HG02642 (cell line): ENCODE data around the gene SLCO4A1.

Experiments
- ATAC-seq: cut with Tn5 transposase; IDR thresholded peaks from one replicate; pipeline ENCODE4 v1.9.1; 2021; ENCODE audit warnings: mild to moderate bottlenecking; ENCODE audit not compliant: unreplicated experiment, poor library complexity

The SLCO4A1 gene

DNA sequence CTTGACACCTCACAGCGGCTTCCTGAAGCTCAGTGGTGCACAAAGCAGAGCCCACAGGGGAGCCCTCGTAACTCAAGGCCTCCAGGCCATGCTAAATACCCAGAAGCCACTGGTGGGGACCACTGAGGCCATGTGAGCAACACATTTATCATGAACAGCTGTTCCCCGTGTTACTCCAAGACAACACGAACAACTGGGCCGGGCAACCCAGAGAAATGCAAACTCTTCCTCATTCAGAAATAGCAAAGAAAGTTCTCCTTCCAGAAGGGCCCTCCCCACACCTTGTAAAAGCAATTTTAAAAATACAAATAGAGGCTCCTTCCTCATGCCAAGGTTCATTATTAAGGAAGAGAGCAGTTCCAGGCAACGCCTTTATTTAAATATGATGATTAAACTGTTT, 36.3 kb upstream of the SLCO4A1 start:
- ATAC-seq = no peak

DNA sequence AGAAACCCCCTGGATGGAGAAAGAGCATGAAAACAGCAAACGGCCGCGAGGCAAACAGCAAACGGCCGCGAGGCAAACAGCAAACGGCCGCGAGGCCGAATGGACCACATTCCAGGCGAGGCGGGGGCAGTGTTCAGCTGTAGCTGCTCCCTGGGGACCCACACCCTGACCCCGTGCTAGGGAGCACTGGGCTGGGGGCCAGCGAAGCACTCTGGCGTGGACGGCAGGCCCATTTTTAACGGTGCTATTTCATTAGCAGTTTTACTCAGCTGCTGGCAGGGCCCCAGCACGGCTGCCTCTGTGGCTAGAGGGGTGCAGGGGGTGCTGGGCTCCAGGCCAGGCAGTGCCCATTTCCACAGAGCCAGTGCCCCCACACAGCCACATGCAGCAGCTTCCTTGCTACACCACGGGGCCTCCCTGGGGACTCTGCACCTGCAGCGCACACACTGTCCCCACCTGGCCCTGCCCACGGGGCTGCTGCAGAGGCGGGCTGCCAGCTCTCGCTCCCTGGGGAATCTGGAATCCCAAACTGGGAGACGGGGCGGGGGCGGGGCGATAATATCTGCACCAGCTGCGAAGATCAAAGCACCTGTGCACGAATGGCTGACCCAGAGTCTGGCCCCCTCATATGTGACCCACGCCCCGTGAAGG, 35.6 kb upstream of the SLCO4A1 start:
- ATAC-seq = no peak

DNA sequence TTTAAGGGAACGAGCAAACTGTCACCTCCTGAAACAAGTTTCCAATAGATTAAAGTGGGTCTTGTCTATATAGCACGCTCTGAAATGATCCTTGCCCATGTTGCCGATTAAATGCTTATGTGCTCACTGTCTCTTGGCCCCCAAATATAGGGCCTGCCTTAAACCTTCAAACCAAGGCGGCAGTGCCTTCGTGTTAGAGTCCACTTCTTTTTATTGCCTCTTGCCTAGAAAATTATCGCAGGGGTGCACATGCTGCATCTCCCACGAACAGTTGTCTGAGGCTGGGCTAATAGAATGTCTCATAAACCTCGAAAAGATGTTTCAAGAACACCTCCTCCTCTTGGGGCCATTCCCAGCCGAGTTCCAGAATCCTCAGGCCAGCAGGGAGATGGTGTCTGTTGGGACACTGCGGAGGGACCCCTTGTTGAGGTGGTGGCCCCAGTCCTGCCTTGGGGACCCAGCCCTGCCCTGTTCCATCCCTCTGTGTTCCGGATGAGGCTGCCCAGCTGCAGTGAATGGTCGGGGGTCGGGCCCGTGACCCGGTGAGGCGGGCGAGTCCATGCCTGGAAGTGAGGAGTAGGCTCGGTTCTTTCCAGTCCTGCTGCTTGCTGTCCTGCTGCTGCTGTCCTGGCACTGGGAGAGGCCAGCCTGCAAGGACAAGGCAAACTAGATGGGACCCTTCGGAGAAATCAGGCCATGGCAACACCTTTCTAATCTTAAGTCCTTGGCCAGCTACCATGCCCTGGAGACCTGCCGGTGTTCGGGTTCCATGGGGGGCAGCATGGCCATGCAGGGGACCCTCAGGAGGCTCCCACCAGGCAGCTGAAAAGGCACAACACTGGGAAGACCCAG, 34.7 kb upstream of the SLCO4A1 start:
- ATAC-seq = no peak

DNA sequence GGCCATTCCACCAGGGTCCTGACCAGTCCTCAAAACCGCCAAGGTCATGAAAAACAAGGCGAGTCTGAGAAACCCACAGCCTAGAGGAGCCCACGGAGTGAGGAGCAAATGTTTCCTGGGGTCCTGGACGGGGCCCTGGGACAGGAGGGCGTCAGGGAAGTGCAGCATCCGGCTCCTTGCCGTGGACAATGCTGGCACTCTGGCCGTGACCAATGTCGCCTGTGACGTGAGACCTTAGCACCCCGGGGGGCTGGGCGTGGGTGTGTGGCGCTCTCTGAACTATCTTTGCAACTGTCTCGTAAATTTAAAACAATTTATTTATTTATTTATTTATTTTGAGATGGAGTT, 34.1 kb upstream of the SLCO4A1 start:
- ATAC-seq = no peak

DNA sequence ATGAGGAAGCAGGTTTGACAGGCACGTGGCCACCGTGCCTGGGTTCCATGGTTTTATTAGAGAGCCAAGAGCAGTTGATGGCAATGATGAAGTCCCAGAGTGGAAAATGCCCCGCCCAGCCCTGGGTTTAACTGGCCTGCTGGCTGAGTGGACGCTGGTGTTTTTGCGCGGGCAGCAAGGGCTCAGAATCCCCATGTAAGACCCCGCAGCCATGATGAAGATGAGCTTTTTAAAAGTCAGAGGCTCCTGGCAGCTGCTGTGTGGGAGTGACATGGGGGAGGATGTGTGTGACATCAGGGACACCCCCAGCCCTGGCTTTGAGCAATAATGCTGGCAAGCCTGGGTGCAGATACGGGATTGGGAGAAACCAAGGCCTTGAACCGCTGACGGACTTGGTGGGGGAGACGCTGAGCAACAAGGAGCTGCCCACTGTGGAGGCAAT, 33.0 kb upstream of the SLCO4A1 start:
- no peak for ATAC-seq

DNA sequence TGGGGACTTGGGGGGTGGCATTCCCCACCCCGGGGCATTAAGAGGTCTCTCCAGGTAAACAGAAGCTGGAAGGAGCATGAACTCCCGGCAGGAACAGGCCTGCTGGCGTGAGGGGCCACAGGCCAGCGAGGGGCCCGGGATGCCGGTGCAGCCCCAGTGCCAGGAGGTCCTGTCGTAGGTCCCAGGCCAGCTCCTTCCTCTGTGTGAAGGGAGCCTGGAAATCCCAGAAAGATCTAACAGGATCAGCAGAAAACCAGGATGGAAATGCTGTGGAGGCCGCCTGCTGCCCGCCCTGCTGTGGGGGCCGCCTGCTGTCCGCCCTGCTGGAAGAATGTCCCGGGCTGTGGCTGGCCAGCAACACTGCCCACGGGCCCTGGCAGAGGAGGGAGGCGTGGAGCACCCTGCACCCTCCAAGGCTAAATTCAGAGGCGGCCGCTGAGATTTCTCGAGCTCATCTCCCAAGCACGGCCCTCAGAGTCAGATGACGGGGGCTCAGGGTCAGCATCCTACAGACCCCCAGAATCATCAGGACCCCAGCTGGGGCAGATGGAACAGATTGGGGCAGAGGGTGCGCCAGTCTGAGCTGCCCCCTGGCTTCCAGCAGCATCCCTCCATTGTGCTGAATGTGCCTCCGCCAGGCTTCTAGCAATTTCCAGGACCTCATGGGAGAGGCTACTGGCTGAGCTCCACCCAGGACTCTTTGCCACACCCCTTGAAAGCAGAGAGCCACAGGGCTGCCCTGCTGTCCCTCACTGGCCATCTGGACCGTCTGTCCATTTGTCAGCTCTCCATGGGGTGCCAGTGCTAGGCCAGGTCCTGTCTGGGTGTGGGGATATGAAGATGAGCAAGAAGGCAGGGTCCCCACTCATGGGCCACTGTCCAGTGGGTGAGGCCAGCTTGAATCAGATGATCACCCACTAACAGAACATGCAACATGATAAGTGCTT, 32.2 kb upstream of the SLCO4A1 start:
- no peak for ATAC-seq

DNA sequence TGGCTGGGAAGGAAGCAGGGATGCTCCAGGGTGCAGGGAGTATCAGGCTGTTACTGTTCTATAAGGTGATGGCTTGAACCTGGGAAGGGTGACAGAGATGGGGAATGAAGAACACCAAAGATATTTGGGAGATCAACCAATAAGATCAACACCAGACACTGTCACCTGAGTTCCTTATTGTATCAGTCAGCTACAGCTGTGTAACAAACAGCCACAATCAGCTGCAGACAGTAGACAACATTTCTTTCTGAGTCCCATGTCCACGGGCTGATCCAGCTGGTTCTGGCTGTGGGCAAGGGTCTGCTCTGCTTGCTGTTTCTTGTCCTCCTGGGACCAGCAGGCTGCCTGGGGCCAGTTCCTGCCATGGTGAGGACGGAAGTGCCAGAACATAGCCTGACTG, 31.3 kb upstream of the SLCO4A1 start:
- no peak for ATAC-seq

DNA sequence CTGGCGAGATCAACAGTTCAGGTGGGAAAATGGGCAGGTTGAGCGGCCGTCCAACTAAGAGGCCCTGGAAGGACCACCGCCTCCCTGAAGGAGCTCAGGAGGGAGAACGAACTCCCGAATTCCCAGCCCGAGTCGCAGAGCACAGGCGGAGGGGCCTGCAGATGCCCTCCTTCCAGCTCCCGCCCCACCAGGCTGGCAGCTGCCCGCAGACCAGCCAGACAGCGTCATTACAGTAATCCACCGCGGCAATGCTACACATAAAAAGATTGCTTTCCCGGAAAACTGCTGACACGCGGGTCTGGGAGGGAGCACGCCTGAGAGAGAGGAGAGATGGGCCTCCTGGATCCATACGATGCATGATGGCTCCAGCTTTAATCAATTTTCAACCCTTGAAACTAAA, 30.5 kb upstream of the SLCO4A1 start:
- no peak for ATAC-seq

DNA sequence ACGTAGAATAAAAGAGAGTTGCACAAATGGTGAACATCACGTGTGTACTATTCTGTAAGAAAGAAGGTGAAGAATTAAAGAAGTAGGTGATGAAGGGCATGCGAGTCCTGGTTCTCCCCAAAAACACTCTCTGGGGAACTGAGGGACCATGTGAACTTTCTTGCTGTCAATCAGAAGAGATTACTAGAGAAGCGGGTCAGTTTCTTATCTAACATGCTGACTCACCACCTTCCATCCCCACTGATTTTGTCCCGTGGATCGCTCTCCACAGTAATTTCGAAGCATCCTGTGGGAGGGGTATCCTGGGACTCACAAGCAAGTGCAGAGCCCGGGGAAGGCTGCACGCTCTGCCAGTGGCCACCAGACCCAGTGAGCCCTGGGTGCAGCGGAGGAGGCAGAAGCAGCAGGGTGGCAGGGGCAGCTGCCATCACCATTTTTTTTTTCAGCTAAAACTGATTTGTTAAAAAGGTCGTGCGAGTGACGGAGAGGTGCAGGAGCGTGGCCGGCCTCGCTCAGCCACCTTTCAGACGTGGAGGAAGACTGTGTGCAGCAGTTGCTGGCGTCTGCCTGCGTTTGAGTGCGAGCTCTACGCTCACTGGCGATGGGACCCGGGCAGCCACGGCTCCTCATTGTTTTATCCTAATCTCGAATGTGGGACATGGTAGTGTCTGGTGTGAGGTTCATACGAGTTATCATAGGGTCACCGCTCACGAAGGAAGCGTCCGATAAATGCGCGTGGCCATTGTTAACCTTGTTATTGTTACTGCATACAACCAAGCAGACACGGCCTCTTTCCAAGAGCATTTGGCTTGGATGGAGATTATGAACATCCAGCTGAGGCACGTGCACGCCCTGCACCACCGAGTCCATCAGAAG, 28.0 kb upstream of the SLCO4A1 start:
- no peak for ATAC-seq

DNA sequence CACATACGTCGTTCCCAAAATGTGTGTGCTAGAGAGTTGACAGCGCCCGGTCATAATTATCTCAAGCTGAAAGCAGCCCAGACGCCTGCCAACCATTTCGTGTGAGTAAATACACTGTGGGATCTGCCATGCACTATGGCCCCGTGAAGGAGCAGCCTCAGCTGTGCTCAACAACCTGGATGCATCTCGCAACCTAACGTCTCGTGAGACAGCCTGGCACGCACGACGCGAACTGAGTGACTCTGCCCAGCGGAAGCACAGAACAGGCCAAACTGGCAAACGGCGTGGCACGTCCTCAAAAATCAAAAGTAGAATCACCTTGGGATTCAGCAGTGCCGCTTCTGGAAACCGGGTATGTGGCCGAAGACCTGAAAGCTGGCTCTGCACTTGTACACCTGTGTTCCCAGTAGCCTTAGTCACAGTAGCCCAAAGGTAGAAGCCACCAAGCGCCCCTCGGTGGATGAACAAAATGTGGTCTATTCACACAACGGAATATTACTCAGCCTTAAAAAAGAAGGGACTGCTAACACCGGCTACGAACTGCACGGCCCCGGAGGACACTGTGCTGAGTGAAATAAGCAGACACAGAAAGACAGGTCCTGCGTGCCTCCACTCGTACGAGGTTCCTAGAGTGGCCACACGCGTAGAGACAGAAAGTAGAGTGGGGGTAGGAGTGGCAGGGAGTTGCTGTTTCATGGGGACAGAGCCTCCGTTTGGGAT, 27.2 kb upstream of the SLCO4A1 start:
- no peak for ATAC-seq

DNA sequence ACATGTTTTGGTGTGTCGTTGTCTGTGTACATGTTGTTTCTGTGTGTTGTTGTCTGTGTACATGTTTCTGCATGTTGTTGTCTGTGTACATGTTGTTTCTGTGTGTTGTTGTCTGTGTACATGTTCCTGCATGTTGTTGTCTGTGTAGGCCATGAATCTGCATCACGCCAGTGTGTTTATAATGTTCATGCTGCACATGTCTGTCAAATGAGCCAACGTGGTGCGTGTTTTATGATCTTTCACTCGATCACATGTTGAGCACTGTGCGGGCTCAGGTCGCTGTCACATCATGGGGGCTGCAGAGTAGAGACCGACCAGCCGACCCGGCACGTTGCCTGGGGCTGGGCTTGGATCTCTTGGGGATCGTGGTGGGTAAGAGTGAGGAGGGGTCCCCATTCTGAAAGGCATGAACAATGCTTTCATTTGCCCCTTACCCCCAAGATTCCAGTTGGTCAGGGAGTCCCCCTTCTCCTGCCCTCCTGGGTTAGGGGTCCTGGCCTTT, 26.5 kb upstream of the SLCO4A1 start:
- ATAC-seq = no peak

DNA sequence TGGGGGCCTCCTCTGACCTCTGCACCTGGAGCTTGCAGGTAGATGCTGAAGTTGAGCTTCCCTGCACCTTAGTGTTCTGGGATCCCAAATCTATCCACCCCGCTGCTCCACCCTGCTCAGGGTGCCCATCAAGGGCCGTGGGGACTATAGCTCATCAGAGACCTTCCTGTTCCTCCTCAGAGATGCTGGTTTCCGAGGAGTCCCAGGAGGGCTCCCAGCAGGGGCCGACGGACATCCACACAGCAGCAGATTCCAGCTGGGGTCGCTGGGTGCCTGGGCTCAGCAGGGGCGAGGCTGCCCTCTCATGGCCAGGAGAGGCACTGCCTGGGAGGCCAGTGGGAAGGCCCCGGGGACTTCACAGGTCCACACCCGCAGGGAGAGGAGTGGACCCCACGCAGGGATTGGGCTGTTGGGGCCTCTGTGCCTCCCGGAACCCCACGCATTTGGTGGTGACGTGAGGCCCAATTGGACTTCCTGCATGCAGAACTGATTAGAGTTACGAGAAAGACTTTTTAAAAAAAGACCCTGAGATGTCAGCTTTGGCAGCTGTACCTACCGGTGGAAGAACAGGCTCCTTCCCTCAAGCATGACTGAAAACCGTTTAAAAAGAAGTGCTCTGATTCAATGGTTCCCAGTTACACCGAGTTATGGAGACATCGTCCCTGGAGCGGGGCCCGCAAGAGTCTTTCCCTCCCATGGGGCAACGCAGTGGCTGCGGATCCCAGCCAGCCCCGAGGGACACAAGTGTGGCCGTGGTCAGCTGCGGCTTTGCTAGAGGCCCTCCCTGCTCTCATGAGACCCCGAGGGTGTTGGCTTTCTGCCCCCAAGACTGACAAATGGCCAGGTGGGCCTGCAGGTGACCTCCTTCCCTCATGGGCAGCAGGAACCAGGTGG, 25.3 kb upstream of the SLCO4A1 start:
- ATAC-seq = peak; percentile 62

DNA sequence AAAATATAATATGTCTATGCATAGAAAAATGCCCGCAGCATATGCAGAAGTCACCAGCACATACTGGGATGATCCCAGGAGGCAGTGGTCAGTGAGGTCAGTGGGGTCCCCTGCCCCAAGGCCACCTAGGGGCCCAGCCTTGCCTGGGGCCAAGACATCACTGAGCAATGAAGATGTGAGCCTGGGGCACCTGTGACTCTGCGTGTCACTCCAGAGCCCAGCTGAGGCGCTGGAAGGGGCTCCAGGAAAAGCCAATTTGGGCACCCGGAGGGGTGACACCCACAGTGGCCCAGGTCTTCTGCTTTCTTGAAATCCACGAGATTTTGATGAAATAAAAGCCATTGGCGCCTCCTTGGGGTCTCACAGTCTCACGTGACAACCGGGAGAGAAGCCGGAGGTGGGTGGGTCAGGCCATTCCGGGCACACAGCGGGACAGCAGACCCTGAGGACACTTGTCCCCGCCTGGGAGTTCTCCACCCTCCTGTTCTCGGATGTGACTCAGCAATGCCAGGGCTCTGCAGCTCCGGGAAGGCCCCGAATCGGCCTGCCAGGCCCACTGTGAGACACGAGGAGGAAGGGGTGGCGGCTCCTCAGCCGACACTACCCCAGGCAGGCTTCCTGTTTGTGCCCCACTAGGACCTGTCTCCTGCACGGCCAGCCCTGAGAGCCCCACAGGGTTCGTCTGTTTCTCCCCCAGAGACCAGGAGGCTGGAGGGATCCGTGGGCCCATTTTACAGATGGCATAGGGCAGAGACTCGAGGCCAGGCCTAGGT, 24.4 kb upstream of the SLCO4A1 start:
- ATAC-seq = peak; percentile 47

DNA sequence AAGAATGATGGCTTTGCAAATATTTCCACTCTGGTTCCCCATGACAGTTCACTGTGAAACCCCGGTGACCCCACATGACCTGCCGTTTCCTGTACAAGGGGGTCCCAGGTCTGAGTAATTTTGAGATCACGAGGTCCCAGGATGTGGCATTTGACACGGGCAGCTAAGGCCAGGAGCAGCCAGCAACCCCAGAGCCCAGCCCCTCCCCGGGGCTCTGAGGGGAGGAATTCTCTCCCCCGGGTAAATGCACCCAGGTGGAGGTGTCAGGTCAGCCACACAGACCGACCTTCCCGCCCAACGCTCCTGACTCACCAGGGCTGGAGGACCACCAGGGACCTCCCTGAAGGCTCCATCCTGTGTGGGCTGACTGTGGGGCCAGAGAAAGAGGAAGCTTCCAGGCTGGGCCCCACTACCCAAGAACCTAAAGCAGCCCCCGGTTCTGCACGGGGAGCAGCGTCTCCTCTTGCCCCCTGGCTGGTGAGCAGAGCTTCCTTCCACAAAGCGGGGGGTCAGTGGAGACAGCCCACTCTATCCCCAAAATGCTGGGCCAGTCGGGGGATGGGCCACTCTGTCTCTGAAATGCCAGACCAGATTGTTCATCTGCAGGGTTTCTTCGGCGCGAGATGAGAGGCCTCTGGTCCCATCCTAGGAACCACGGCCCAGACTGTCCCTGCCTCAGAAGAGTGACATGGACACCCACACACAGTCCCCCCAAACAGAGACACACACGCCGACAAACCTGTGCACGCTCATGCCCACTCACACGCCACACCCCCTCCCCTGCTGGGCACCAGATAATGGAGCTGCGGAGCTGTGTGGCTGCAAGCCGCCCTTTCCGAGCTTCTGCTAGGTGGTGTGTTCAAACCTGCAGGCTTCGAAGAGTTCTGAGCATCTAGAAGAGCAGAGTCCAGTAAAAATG, 23.4 kb upstream of the SLCO4A1 start:
- ATAC-seq = peak; percentile 32

DNA sequence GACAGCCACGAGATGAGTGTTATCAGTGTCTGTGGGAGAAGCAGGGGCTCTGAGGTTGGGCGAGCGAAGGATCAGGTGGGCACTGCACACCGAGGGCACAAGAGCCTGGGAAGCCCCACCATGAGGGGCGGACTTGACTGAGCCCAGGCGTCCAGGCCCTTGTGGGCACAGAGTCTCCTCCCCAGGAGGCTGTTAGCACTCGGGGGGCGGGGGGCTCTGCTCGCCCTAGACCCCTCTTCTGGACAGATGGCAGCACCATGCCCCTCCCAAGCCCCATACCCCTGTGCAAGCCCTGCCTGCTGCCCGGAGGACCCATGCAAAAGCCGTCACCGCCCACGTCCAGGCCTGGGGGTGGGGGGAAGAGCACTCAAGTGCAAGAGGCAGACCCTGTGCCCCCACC, 21.7 kb upstream of the SLCO4A1 start:
- no peak for ATAC-seq
